Measurements from ENCODE around the gene CCDC91. TPM values are rescaled to one million over a fixed set of nuclear protein-coding genes. Genes with fewer than 3 reads are reported as not detected.

Gene CCDC91
- total RNA-seq, 1 donor from 2014 or later = 23.2 TPM

DNA sequence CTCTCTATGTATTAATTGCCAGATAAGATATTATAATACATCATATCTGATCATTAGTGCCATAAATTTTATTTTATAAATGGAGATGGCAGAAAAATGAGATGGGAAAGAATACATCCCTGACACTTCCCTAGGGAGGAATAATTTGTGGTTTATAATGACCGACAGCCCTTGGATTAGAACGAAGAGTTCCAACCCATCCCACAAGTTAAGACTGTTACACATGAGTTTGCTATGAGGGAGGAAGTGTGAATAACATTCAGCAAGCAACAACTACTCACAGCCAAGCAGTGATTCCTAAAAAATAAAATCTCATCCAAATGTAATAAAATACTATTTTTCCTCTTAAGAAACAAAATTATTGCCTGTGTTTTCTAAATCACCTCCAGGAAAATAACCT, 299.0 kb downstream of the CCDC91 start:
- DNase-seq (ENCODE audit: extremely low spot score, unreplicated experiment) = no peak
- Mint-ChIP-seq H3K27ac (no peak overlapping the region), H3K4me3 (no peak overlapping the region)

DNA sequence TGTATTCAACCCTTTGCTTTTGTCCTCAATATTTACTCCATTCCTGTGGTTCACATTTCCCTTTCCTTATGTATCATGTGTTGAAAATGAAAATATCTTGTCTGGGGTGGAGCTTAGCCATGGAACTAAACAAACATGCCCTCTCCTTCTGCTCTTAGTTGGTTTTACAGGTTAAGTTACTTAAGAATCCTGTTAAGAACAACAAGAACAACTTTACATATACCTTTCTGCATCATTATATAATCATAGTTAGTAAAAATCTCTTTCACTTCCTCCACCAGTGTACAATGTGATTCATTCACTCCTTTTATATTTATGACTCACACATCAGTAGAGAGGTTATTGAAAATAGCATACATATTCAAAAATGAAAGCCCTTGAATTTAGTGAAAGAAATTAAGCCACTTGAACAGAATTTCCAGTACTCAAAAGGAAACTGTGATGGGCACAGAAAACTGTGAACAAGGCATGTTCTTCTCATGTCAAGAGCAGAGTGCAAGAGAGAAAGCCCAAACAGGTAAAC, 307.7 kb downstream of the CCDC91 start:
- peak overlapping the region; percentile 74 for H3K27ac Mint-ChIP-seq
- TF ChIP-seq, protein P1, sequence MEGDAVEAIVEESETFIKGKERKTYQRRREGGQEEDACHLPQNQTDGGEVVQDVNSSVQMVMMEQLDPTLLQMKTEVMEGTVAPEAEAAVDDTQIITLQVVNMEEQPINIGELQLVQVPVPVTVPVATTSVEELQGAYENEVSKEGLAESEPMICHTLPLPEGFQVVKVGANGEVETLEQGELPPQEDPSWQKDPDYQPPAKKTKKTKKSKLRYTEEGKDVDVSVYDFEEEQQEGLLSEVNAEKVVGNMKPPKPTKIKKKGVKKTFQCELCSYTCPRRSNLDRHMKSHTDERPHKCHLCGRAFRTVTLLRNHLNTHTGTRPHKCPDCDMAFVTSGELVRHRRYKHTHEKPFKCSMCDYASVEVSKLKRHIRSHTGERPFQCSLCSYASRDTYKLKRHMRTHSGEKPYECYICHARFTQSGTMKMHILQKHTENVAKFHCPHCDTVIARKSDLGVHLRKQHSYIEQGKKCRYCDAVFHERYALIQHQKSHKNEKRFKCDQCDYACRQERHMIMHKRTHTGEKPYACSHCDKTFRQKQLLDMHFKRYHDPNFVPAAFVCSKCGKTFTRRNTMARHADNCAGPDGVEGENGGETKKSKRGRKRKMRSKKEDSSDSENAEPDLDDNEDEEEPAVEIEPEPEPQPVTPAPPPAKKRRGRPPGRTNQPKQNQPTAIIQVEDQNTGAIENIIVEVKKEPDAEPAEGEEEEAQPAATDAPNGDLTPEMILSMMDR (conservative IDR thresholded peaks at IDR 0.05) = no peak
- no peaks in the 10 kb centered on the region for H3K4me1 Mint-ChIP-seq (ENCODE audit: unreplicated experiment)
- no peak for DNase-seq (ENCODE audit: extremely low spot score, unreplicated experiment)
- H3K36me3 Mint-ChIP-seq = peaks cover 27% of the 10 kb centered on the region
- H3K9me3 Mint-ChIP-seq = no peaks in the 10 kb centered on the region
- no peak overlapping the region for H3K4me3 Mint-ChIP-seq
- H3K27me3 Mint-ChIP-seq = no peaks in the 10 kb centered on the region

More for the DNA sequence above, 299.0 kb downstream of the CCDC91 start:
- Mint-ChIP-seq H3K4me1 (ENCODE audit: unreplicated experiment) (no peaks in the 10 kb centered on the region), H3K9me3 (no peaks in the 10 kb centered on the region), H3K36me3 (peaks cover 13% of the 10 kb centered on the region), H3K27me3 (no peaks in the 10 kb centered on the region)
- TF ChIP-seq, protein P1 (conservative IDR thresholded peaks at IDR 0.05) = no peak

DNA sequence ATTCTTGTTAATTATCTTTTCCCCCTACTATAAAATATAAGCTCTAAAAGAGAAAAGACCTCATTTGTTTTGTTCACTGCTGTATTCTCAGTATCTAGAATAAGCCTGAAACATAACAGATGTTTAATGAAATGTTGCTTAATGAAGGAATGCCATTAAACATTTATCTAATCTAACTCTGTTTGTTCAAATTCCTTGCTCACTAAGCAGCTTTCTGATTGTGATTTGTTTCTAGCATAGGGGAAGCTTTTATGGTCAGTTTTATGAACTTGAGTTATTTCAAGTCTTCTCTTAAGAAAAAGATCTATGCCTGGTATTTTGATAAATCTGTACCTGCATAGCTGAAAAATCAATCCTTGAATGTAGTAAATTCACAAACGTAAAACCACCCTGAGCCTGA, 308.6 kb downstream of the CCDC91 start:
- Mint-ChIP-seq H3K4me1 (ENCODE audit: unreplicated experiment) (no peaks in the 10 kb centered on the region), H3K27ac (no peak overlapping the region), H3K4me3 (no peak overlapping the region), H3K9me3 (no peaks in the 10 kb centered on the region), H3K36me3 (peaks cover 27% of the 10 kb centered on the region), H3K27me3 (no peaks in the 10 kb centered on the region)
- TF ChIP-seq, protein P1 (conservative IDR thresholded peaks at IDR 0.05) = no peak
- no peak for DNase-seq (ENCODE audit: extremely low spot score, unreplicated experiment)

DNA sequence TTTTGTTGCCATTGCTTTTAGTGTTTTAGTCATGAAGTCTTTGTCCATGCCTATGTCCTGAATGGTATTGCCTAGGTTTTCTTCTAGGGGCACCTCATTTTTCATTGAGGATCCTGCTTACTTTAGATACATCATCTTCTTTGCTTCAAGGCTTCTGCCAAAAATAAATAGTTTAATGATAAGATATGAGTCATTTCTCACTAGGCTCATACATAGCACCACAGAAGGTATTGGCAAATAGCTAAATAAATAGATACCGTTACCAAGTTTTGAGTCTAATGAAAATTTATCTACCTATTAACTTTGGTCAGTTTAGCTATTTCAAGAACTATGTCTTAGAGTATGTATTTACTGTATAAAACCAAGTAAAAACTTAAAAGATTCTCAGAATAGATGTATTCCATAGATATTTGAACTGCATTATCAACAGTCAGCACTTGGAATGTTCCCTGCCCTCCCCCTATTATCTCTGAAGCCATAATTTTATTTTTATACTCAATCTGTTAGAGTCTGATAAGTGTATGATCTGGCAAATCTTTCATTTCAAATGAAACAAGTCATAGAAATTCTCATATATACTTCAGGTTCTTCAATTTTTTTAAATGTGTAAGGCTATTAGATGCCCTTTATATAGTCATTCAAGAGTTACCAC, 310.2 kb downstream of the CCDC91 start:
- TF ChIP-seq, protein P1 (conservative IDR thresholded peaks at IDR 0.05) = no peak
- H3K36me3 Mint-ChIP-seq = peaks cover 27% of the 10 kb centered on the region

DNA sequence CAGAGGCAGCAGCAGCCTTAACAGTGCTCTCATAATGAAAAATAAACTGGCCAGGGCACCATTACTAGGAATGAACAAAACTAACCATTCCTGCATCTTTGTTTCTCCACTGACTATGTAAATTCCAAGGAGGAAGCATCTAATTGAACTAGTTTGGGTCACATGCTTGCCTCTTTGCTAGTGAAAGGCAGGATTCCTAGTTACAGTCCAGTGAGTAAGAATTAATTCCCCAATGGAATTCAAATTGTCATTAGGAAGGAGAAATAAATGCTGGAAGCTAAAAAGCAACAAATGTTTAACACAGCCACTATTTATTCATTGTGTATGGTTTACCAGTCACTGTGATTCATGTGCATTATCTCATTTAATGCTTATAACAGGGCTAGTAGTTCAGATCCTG, 316.0 kb downstream of the CCDC91 start:
- TF ChIP-seq, protein P1 (conservative IDR thresholded peaks at IDR 0.05) = no peak
- H3K27me3 Mint-ChIP-seq = no peaks in the 10 kb centered on the region
- H3K4me1 Mint-ChIP-seq (ENCODE audit: unreplicated experiment) = no peaks in the 10 kb centered on the region
- H3K9me3 Mint-ChIP-seq = peaks cover 7% of the 10 kb centered on the region
- no peak for DNase-seq (ENCODE audit: extremely low spot score, unreplicated experiment)
- H3K27ac Mint-ChIP-seq = no peak overlapping the region
- H3K4me3 Mint-ChIP-seq = no peak overlapping the region
- peaks cover 29% of the 10 kb centered on the region for H3K36me3 Mint-ChIP-seq

More for the DNA sequence above, 310.2 kb downstream of the CCDC91 start:
- H3K4me1 Mint-ChIP-seq (ENCODE audit: unreplicated experiment) = no peaks in the 10 kb centered on the region
- no peaks in the 10 kb centered on the region for H3K27me3 Mint-ChIP-seq
- no peaks in the 10 kb centered on the region for H3K9me3 Mint-ChIP-seq
- no peak for DNase-seq (ENCODE audit: extremely low spot score, unreplicated experiment)
- H3K27ac Mint-ChIP-seq = no peak overlapping the region
- no peak overlapping the region for H3K4me3 Mint-ChIP-seq

Data from type B pancreatic cell (in vitro differentiated cells).